ENCODE measurements around the gene TMEM185B. TPM values are rescaled to one million over a fixed set of nuclear protein-coding genes. Genes with fewer than 3 reads are reported as not detected.

The TMEM185B gene
- total and polyA plus RNA-seq, 2 donors (not counting 3 experiments of a cell fraction or from before 2014, with no cell fraction given): 29.9 to 31.8 TPM

DNA sequence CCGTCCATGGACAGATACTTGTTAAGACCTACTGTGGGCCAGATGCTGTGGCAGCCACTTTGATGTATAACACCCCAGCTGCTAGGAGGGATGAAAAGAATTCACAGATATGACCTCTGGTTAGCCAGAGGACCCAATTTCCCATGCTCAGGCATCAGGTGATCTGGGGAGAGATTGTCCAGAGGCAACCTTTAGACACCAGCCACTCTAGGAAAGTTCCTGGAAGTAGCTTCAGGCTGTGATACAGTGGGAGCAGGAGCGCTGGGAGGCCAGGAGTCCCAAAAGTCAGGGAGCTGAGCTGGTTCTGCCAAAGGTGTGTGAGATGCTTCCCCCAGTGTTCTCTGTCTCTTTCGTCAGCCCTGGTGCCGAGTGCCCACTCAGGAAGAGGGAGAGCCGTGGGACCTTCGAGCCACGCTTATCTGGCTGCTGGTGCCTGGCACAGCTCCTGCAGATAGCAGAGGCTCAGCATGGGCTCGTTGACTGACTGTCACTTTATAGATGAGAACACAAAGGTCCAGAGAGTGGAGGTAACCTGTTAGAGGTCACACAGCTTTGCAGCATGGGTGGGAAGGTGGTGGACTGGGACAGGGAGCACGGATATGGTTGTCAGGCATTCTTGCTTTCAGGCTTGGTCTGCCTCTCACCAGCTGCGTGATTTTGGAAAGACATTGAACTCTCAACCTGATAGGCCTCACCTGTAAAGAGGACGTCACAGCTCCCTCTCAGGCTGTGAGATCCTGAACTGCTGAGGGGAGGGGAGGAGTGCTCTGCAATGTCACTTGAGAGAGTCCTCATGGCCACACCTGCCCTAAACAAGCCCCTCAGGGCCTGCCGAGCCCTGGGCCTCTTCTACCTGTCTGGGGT lies 21.7 kb upstream of the TMEM185B start:
- H2AFZ ChIP-seq (ENCODE audit: low read depth, low read length): no peak overlapping the region
- intact Hi-C loops (cut with micrococcal nuclease): no loop called here
- no peak overlapping the region for H3K9ac ChIP-seq (replicated peaks; ENCODE audit: extremely low read depth, insufficient read depth, low read length)
- H3K9me3 ChIP-seq (replicated peaks; ENCODE audit: control insufficient read depth, insufficient read depth, low read length): no peaks in the 10 kb centered on the region
- no peaks in the 10 kb centered on the region for H3K9me1 ChIP-seq (replicated peaks; ENCODE audit: control insufficient read depth, extremely low read depth, insufficient read depth, low read length)
- H3K36me3 ChIP-seq (ENCODE audit: control insufficient read depth in 2 of 2, extremely low read depth in 1 of 2, insufficient read depth in 2 of 2, low read length in 2 of 2): no peaks in the 10 kb centered on the region
- peaks cover 25% of the 10 kb centered on the region for H3K4me1 ChIP-seq (ENCODE audit: control insufficient read depth, extremely low read depth, insufficient read depth, low read length)
- H4K20me1 ChIP-seq (replicated peaks; ENCODE audit: control insufficient read depth, extremely low read depth, insufficient read depth, low read length): no peaks in the 10 kb centered on the region
- FAIRE-seq (no peak), DNase-seq (ENCODE audit: low read depth, low spot score) (no peak)
- ChIA-PET POLR2A (no interaction called here), CTCF (interaction anchor here (1.1 kb wide), 1 partner anchor 68 kb away, joined by 4 read pairs; no protein-coding TSS in a partner anchor)
- no peaks in the 10 kb centered on the region for H3K27me3 ChIP-seq (ENCODE audit: control insufficient read depth in 2 of 2, insufficient read depth in 2 of 2, low read length in 2 of 2)
- no TSS peak for BruUV-seq (replicated peaks)
- dilution Hi-C loops (cut with MboI; ENCODE audit: extremely low pct_ligation_motif_present, low sequenced_read_pairs): no loop called here
- TF ChIP-seq GATA2 (IDR thresholded peaks at IDR 0.05; ENCODE audit: insufficient read depth, insufficient read length, low read depth, low read length): no peak
- no peak for TF ChIP-seq JUN (IDR thresholded peaks at IDR 0.05; ENCODE audit: borderline replicate concordance, insufficient read depth, insufficient read length, low read depth)
- TF ChIP-seq POLR2A (IDR thresholded peaks at IDR 0.05; ENCODE audit: low read depth, low read length): no peak
- TF ChIP-seq, protein P1, sequence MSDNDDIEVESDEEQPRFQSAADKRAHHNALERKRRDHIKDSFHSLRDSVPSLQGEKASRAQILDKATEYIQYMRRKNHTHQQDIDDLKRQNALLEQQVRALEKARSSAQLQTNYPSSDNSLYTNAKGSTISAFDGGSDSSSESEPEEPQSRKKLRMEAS (IDR thresholded peaks at IDR 0.05; ENCODE audit: insufficient read depth, insufficient read length): no peak
- TF ChIP-seq POLR2AphosphoS5 (IDR thresholded peaks at IDR 0.05; ENCODE audit: insufficient read depth, low read depth, low read length): no peak
- TF ChIP-seq MYC (IDR thresholded peaks at IDR 0.05; ENCODE audit: low read depth, low read length): no peak
- no peak for TF ChIP-seq EZH2 (IDR thresholded peaks at IDR 0.05; ENCODE audit: borderline replicate concordance, low read depth, low read length, severe bottlenecking)
- no peak for TF ChIP-seq CTCF (IDR thresholded peaks at IDR 0.05; ENCODE audit: extremely low read depth in 1 of 2, insufficient read depth in 1 of 2, low read depth in 1 of 2, low read length in 2 of 2)
- no peak for TF ChIP-seq FOS (IDR thresholded peaks at IDR 0.05; ENCODE audit: borderline replicate concordance, insufficient read depth, low read length)
- H3K79me2 ChIP-seq (ENCODE audit: control insufficient read depth, insufficient read depth, low read length): no peaks in the 10 kb centered on the region
- H3K4me3 ChIP-seq (replicated peaks in 1 of 3; ENCODE audit: insufficient read depth in 1 of 3, low read depth in 1 of 3, low read length in 3 of 3): no peak overlapping the region
- no peak overlapping the region for H3K27ac ChIP-seq (ENCODE audit: insufficient read depth, low read depth, low read length)
- no peak overlapping the region for H3K4me2 ChIP-seq (ENCODE audit: insufficient read depth, low read length)
